ENCODE results near the gene LRRC8B. TPM values are rescaled to one million over a fixed set of nuclear protein-coding genes. Genes with fewer than 3 reads are reported as not detected.

Gene LRRC8B
- total RNA-seq, 1 donor from 2014 or later, result 1.2 TPM

DNA sequence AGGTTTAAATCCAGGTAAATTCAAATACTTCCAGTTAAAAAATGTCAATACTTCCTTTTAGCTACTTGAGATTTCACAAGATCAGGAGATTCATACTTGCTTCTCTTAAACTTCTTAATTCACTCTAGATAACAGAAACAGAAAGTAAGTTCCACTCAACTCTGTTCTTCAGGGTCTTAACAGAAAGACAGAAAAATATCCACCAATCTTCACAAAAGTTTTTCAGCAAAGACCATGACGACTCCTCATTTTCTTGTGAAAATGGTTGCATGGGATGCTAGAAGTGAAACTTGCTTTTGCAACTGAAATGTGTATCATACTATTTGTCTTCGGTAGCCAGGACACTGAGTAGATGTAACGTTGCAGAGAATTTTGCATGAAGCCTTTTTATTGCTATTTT lies 96.0 kb downstream of the LRRC8B start:
- H3K36me3 Mint-ChIP-seq (ENCODE audit: low read depth), result no peaks in the 10 kb centered on the region
- H3K9me3 Mint-ChIP-seq (ENCODE audit: low read depth), result no peaks in the 10 kb centered on the region
- H3K4me1 Mint-ChIP-seq (ENCODE audit: low read depth), result no peaks in the 10 kb centered on the region
- no peak for DNase-seq (ENCODE audit: low spot score)
- no peak overlapping the region for H3K4me3 Mint-ChIP-seq (ENCODE audit: unreplicated experiment)
- TF ChIP-seq, protein P1, sequence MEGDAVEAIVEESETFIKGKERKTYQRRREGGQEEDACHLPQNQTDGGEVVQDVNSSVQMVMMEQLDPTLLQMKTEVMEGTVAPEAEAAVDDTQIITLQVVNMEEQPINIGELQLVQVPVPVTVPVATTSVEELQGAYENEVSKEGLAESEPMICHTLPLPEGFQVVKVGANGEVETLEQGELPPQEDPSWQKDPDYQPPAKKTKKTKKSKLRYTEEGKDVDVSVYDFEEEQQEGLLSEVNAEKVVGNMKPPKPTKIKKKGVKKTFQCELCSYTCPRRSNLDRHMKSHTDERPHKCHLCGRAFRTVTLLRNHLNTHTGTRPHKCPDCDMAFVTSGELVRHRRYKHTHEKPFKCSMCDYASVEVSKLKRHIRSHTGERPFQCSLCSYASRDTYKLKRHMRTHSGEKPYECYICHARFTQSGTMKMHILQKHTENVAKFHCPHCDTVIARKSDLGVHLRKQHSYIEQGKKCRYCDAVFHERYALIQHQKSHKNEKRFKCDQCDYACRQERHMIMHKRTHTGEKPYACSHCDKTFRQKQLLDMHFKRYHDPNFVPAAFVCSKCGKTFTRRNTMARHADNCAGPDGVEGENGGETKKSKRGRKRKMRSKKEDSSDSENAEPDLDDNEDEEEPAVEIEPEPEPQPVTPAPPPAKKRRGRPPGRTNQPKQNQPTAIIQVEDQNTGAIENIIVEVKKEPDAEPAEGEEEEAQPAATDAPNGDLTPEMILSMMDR (IDR thresholded peaks at IDR 0.05), result no peak
- no peak overlapping the region for H3K27ac Mint-ChIP-seq (ENCODE audit: unreplicated experiment)
- H3K27me3 Mint-ChIP-seq (ENCODE audit: low read depth), result no peaks in the 10 kb centered on the region

DNA sequence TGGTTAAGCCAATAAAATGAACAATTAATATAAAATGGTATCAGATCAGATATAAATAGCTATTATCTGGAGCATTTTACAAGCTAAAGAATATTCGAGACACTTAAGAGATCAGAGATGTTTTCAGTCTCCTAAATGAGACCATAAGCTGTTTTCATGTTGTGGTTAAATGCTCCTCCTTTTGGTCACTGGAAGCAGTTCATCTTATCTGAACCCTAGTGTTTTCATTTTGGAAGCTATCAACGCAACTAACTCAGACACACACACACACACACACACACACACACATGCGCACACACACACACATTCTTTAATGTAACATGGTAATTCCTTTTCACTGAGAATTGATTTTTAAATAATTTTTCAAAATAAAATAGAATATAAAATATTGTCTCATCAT lies 98.3 kb downstream of the LRRC8B start:
- Mint-ChIP-seq H3K27me3 (ENCODE audit: low read depth) (no peaks in the 10 kb centered on the region), H3K27ac (ENCODE audit: unreplicated experiment) (no peak overlapping the region), H3K36me3 (ENCODE audit: low read depth) (no peaks in the 10 kb centered on the region), H3K4me3 (ENCODE audit: unreplicated experiment) (no peak overlapping the region), H3K4me1 (ENCODE audit: low read depth) (no peaks in the 10 kb centered on the region), H3K9me3 (ENCODE audit: low read depth) (no peaks in the 10 kb centered on the region)
- DNase-seq (ENCODE audit: low spot score), result no peak
- TF ChIP-seq, protein P1 (IDR thresholded peaks at IDR 0.05), result peak; percentile 38

DNA sequence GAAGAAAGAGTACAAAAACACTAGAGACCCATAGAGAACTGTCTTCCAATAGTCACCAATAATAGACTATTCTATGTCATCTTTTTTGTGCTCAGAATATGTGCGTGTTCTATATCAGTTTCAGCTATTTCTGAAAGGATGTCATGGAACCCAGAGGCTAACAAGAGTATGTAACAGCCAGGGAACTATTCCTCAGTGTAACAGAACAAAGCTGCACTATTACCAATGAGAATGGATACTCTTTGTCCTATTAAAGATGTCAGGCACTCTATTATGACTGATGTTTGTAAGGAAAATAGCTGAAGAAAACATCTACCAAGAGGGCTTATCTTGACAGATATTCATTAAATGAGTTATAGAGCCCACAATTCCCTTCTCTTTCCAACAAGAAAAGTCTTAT lies 99.7 kb downstream of the LRRC8B start:
- no peaks in the 10 kb centered on the region for H3K9me3 Mint-ChIP-seq (ENCODE audit: low read depth)
- no peak overlapping the region for H3K27ac Mint-ChIP-seq (ENCODE audit: unreplicated experiment)
- no peaks in the 10 kb centered on the region for H3K36me3 Mint-ChIP-seq (ENCODE audit: low read depth)
- no peaks in the 10 kb centered on the region for H3K4me1 Mint-ChIP-seq (ENCODE audit: low read depth)
- no peak overlapping the region for H3K4me3 Mint-ChIP-seq (ENCODE audit: unreplicated experiment)
- TF ChIP-seq, protein P1 (IDR thresholded peaks at IDR 0.05), result no peak
- no peaks in the 10 kb centered on the region for H3K27me3 Mint-ChIP-seq (ENCODE audit: low read depth)
- DNase-seq (ENCODE audit: low spot score), result no peak

DNA sequence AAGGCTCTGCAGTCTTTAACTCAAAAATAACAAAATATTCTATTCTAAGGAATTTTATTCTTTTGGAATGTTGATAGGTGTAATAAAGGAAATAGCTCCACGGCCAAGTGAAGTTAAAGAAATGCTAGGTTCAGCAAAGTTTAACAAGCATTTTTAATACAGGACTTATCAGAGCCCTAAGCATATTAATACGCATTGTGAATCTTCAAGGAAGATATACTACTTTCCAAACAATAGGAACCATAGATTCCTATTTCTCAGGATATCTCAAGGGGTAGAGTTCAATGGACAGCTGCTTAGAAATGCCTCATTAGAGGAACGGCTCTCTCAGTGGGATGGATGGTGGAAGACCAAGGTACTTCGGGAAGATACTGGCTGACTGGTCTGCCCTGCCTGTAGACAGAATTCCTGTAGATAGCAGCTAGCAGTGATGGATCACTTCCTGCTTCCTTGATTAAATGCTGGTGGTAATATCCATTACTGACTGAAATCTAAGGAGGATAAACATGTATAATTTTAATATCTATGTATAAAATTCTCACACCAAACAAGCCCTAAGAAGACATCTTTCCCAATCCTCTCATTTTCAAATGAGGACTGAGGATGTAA lies 100.2 kb downstream of the LRRC8B start:
- DNase-seq (ENCODE audit: low spot score), result no peak
- no peaks in the 10 kb centered on the region for H3K9me3 Mint-ChIP-seq (ENCODE audit: low read depth)
- H3K27ac Mint-ChIP-seq (ENCODE audit: unreplicated experiment), result no peak overlapping the region
- TF ChIP-seq, protein P1 (IDR thresholded peaks at IDR 0.05), result no peak
- H3K4me1 Mint-ChIP-seq (ENCODE audit: low read depth), result no peaks in the 10 kb centered on the region
- H3K27me3 Mint-ChIP-seq (ENCODE audit: low read depth), result no peaks in the 10 kb centered on the region
- no peak overlapping the region for H3K4me3 Mint-ChIP-seq (ENCODE audit: unreplicated experiment)
- H3K36me3 Mint-ChIP-seq (ENCODE audit: low read depth), result no peaks in the 10 kb centered on the region

DNA sequence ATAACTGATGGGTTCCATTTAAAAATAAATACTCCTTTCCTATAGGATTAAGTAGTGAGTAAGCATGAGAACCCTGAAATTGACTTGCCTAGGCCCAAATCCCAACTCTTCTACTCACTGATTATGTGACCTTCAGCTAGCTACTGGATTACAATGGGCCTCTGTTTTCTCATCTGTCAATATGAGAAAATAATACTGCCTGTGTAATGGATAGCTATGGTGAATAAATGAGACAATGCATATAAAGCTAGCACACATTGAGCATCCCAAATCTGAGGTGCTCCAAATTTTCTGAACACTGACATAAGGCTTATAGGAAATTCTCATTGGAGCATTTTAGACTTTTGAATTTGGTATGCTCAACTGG lies 103.0 kb downstream of the LRRC8B start:
- H3K4me1 Mint-ChIP-seq (ENCODE audit: low read depth), result peaks cover 9% of the 10 kb centered on the region
- H3K27ac Mint-ChIP-seq (ENCODE audit: unreplicated experiment), result no peak overlapping the region
- no peaks in the 10 kb centered on the region for H3K9me3 Mint-ChIP-seq (ENCODE audit: low read depth)
- no peak for DNase-seq (ENCODE audit: low spot score)
- H3K27me3 Mint-ChIP-seq (ENCODE audit: low read depth), result no peaks in the 10 kb centered on the region
- TF ChIP-seq, protein P1 (IDR thresholded peaks at IDR 0.05), result no peak
- no peak overlapping the region for H3K4me3 Mint-ChIP-seq (ENCODE audit: unreplicated experiment)
- H3K36me3 Mint-ChIP-seq (ENCODE audit: low read depth), result no peaks in the 10 kb centered on the region
